HG03442 (cell line): ENCODE results near the gene ITGAX.

ENCODE experiments used
- ATAC-seq: cut with Tn5 transposase; IDR thresholded peaks from one replicate; pipeline ENCODE4 v1.9.1; 2021; ENCODE audit warnings: mild to moderate bottlenecking, moderate library complexity; ENCODE audit not compliant: unreplicated experiment

Gene ITGAX

GRCh38 chr16:31347445-31347844 is 7.5 kb upstream of the ITGAX start:
- no peak for ATAC-seq

GRCh38 chr16:31348579-31348978 is 6.4 kb upstream of the ITGAX start:
- ATAC-seq, result no peak

- ATAC-seq, result no peak
Observed at GRCh38 chr16:31350275-31351005, 4.5 kb upstream of the ITGAX start.

- no peak for ATAC-seq
Observed at GRCh38 chr16:31351246-31351941, 3.6 kb upstream of the ITGAX start.

GRCh38 chr16:31351942-31352325 is 3.0 kb upstream of the ITGAX start:
- ATAC-seq, result no peak

GRCh38 chr16:31352376-31353115 is 2.4 kb upstream of the ITGAX start:
- ATAC-seq, result no peak

GRCh38 chr16:31355431-31356100 is 590 bp downstream of the ITGAX start:
- ATAC-seq, result no peak

GRCh38 chr16:31356566-31357323 is 1.8 kb downstream of the ITGAX start:
- ATAC-seq, result no peak

- ATAC-seq, result no peak
Observed at GRCh38 chr16:31357324-31358109, 2.5 kb downstream of the ITGAX start.

- no peak for ATAC-seq
Observed at GRCh38 chr16:31360251-31360650, 5.3 kb downstream of the ITGAX start.

- ATAC-seq, result no peak
Observed at GRCh38 chr16:31361201-31362110, 6.5 kb downstream of the ITGAX start.

GRCh38 chr16:31362476-31363405 is 7.8 kb downstream of the ITGAX start:
- ATAC-seq, result no peak

- ATAC-seq, result no peak
Observed at GRCh38 chr16:31363721-31364120, 8.7 kb downstream of the ITGAX start.

GRCh38 chr16:31364421-31364820 is 9.4 kb downstream of the ITGAX start:
- no peak for ATAC-seq

GRCh38 chr16:31365131-31365865 is 10.3 kb downstream of the ITGAX start:
- peak; percentile 81 for ATAC-seq

- ATAC-seq, result no peak
Observed at GRCh38 chr16:31367853-31368252, 12.9 kb downstream of the ITGAX start.

GRCh38 chr16:31371008-31371407 is 16.0 kb downstream of the ITGAX start:
- no peak for ATAC-seq
